Activated CD4-positive, alpha-beta T cell treated with anti-CD3 and anti-CD28 coated beads, Interleukin-2, amount 50 U/mL, for 4 hours (primary cell): ENCODE data around the gene RAB8A.
"Not testable (repeated sequence)": the region's sequence is repeated elsewhere in the genome, so short reads cannot be mapped to it uniquely, and the experiment has no call there.

Experiments
- DNase-seq, 2 experiments: peaks; one replicate each; pipeline ENCODE4 v3.0.0-alpha.2; 2020

The RAB8A gene

DNA sequence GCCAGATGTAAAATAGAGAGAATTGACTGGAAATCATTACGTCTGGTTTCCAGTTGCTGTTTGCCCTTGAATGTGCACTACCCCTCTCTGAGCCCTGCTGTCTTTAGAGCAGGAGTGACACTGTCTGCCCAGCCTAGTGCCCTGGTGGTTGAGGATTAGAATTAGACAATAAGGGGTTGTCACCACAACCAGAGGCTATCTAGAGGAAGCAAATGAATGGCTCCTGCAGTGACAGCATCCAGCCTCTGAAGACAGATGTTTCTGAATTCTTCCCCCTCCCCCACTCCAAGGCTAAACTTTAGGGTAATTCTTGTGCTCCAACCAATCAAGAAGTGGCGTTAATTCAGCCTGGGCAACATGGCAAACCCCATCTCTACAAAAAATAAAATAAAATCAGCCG lies 2.0 kb downstream of the RAB8A start:
- DNase-seq, result no peak

DNA sequence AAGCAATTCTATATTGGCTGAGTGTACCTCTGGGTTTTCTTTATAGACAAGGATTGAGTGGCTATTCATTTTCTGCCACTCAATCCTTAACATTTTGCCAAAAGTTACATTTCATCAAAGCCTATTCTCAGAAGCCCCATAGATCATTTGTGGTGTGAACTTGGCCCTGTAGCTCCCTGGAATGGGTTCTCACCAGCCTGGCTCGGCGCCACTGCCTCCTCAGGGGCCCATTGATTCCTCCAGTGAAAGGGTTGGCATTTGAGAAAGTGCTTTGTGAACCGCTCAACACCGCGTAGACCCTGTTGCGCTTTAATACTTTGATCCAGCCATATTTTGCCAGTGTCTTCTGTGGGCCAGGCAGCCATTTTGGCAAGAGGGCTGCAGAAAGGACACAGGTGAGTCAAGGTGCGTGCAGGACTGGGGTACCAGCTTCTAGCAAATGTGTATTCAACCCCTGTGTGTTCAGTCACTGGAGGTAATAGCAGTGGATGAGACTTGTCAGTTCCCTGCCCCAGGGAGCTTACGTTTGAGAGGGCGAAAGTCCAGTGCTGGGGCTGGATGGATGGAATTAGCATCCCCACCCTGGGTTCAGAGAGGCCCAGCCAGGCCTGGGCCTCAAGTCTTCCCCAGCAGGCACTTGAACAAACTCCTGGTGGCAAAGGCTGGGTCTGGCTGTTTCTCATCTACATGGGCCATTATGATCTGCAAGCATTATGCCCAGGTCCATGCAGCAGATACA lies 3.8 kb downstream of the RAB8A start:
- no peak for DNase-seq

DNA sequence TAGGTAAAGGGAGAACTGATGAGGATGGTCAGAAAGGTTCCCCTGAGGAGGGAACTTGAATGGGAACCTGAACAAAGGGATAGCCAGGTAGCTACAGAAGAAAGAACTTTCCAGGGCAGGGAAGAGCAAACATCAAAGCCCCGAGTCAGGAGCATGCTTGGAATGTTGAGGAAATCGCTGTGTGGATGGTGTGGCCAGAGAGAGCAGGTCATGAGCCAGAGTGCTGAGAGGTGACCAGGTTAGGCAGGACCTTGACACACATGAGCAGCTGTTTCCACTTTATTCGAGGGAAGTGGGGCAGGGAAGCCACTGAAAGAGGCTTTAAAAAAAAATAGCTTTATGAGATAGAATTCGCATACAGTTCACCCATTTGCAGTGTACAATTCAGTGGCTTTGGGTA lies 4.4 kb downstream of the RAB8A start:
- no peak for DNase-seq

DNA sequence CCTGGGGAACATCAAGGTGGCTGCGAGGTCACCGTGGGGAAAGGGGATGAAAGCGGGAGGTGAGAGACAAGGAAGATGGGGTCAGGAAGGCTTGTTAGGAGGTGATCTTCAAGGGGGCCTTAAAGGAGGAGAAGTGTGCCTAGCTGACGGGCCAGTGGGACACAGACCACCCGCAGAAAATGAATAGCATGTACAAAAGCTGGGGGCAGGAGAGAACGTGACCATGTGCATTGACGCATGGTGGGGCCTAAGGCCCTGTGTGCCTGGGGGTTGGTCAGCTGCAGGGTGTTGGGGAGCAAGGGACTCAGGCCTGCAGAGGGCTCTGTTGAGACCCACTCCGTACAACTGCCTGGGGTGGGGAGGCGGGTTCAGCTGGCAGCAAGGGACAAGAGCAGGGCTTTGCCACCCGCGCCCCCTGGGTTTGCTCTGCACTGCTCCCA lies 5.9 kb downstream of the RAB8A start:
- no peak for DNase-seq

DNA sequence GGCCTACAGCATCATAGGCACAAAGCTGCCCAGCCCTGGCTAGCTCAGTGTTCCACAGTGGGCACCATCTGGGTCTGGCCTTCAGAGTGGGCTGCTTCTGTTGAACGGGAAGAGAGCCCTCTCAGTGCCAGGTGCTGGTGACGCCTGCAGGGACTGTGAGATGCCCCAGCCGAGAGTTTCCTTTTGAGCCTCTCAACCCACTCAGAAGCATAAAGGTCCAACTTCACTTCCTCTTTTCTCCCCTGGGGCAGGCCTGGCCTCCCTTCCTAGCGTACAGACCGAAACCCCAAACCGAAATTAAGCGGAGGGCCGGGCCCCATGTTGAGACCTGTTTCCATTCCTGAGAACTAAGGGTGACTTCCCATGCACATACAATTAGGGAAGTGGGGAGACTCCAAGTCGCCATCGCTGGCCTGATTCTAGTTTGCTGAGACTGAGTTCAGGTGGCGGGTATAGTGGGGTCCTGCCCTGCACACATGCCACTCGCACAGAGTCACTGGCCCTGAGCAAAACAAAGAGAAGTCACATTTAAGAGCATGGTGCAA lies 6.9 kb downstream of the RAB8A start:
- DNase-seq, result no peak

DNA sequence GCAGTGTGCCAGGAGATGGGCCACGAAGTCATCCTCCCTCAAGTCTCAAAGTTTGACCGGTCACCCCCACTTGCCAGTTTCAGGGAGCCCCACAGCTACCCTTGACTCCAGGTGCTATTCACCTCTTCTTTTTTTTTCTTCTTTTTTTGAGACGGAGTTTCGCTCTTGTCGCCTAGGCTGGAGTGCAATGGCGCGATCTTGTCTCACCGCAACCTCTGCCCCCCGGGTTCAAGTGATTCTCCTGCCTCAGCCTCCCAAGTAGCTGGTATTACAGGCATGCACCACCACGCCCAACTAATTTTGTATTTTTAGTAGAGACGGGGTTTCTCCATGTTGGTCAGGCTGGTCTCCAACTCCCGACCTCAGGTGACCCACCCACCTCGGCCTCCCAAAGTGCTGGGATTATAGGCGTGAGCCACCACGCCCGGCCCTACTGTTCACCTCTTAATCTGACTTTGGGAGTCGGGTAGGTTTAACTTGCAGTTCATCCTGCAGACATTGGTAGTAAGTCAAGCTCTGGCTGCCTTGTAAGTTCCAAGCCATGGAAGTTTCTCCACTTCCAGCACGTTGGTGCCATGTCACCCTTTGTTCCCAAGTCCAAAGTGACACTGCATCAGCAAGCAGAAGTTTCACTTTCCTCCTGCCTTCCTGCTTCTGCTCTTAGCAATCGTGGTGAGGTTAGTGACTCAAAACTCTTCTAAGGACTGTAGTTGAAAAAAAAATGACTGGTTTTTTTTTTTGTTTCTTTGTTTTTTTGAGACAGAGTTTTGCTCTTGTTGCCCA lies 7.6 kb downstream of the RAB8A start:
- DNase-seq, result not testable (repeated sequence)

DNA sequence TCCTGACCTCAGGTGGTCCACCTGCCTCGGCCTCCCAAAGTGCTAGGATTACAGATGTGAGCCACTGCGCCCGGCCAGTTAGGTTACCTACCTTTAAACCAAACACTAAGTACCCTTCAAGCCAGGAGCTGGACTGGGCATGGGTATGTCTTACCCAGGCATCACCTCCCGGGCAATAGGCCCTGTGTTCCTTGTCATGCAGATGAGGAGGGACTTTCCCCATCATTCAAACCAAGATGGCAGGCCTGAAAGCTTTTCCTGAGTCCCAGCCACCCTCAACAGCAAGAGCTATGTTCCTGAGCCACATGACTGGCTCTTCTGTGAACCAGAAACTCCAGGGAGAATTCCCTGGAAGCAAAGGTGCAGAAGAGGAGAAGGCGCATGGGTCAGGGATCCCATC lies 9.5 kb downstream of the RAB8A start:
- no peak for DNase-seq

DNA sequence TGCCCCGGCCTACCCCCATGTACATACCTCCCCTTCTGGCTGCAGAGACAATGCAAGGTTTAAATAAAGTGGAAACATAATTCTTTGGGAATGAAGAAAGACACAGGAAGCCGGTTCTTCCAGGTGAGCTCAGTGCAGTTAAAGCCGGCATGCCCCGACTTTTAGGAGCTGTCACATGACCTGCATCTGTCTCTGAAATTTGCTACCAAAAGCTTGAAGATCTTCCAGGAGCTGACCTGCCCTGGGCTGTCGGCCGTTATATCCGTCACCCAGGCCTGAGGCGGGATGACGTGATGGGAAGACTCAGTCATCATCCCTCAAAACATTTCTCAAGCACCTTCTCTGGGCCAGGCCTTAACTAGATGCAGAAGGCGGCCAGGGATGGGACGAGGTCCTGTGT lies 10.3 kb downstream of the RAB8A start:
- DNase-seq, result no peak

DNA sequence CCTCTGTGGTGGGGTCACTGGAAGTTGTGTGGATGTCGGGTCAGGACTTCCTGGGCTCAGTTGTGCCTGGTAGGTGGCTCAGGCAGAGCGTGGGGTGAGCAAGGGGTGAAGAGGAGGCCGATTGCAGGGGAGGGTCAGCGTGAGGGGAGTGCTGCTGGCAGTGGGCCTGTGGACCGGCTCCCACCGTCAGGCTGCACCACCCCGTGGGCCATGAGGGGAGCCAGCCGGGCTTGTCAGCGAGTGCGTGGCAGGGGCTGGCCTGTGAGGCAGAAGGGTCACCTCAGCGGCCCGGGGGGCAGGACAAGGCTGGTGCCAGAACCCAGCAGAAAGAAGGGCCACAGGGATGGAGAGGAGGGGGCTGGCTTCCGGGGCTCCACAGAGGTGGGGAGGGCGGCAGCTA lies 13.3 kb downstream of the RAB8A start:
- no peak for DNase-seq

DNA sequence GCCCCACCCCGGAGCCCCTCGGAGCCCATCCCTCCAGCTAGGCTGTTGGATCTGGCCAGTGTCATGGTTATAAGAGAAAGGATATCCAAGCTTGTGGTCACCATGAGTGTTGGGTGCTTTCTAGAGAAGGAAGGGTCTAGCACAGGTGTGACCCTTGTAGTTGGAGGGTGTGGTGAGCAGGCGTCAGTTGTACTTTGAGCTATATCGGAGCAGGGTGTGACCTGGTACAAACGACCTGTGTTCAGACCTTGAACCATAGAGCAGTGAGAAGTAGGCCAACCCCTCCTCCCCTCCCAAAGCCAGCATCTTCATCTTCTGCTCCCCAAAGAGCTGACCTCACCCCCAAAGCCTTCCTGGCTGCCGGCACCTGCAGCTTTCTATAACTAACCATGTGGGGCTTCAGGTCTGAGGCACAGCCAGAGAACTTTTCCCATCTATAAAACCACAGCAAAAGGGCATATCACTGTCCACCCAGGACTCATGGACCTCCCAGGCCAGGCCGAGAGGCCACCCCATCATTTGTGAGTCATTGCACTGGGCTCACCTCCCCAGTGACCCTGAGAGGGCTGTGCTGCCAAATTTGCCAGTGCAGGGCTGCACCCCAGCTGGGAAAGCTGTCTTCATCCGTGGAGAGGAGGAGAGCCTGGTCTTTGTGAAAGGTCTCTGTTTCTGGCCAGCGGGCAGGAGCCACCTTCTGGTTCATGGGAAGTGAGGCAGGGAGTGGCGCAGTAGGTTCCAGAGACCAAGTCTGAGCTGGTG lies 14.2 kb downstream of the RAB8A start:
- no peak for DNase-seq

DNA sequence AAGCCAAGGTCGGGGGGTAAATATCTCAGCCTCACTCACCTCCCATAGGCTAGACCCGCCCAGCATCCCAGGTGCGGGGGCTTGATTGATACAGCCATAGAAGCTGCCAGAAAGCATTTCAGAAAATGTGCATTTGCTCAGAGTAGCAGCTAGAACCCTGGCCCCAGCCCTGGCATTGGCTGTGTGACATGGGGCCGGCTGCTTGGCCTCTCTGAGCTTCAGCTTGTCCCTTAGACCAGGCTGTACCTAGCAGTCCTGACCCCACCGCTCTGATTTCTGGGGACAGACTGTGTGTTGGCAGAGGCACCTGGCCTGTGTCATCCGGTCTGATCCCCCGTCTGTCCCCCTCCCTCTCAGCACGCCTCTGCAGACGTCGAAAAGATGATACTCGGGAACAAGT lies 15.4 kb downstream of the RAB8A start:
- DNase-seq, result no peak

DNA sequence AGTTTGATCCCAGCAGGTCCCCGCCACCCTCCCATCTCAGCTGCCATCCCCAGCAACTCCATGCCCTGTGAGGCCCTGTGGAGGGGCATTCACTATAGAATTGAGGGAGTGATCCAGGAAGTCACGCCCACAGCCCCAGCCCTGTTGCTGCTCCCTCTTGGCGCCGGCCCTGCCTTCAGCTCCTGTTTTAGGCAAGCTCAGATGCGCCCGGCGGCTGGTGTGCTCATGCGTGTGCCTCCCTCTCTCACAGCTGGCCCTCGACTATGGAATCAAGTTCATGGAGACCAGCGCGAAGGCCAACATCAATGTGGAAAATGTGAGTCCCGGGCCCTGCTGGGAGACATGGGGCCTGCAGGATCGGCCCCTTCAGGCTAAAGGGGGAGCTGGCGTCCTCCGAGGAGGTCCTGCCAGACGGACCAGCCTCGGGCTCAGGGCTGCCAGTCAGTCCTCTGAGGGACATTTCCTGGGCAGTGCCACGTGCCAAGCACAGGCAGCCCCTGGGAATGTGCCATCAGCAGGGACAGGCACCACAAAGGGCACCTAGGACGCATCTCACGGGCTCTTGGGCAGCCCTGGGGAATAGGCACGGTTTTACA lies 16.2 kb downstream of the RAB8A start:
- no peak for DNase-seq

DNA sequence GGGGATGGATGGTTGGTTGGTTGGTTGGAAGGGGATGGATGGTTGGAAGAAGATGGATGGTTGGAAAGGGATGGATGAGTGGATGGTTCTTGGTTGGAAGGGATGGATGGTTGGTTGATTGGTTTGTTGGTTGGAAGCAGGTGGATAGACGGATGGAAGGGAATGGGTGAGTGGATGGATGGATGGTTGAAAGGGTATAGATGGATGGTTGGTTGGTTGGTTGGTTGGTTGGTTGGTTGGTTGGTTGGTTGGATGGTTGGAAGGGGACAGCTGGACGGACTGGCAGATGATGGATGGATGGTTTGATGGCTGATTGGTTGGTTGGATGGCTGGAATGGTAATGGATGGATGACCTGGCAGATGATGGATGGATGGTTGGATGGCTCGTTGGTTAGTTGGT lies 20.0 kb downstream of the RAB8A start:
- no peak for DNase-seq

DNA sequence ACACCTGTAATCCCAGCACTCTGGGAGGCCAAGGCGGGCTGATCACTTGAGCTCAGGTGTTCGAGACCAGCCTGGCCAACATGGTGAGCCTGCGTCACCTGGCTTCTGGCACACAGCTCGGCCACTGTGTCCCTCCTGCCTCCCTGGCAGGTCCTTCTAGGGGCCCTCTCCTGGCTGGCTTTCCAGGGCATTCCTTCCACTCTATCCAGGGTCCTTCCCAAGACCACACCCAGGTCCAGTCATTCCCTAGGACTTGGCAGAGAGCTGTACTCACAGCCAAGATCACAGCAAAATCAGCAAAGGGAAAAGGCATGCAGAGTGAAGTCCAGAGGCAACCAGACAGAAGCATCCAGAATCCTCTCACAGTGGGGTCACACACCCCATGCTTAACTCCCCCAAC lies 22.1 kb downstream of the RAB8A start:
- no peak for DNase-seq

DNA sequence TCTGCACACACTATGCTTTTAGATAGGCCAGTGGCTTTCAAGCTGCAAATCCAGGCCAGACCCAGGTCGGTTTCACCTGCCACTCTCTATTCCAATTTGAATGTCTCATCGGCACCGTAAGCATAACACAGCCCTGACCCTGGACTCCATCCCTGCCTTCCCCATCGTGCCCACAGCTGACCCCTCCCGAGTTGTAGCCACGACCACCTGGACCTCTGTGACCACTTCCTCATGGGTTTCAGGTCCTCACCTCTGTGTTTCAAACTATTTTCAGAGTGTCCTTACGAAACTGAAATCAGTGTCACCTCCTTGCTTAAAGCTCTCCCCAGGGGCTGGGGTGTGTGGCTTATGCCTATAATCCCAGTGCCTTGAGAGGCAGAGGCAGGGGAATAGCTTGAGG lies 22.8 kb downstream of the RAB8A start:
- DNase-seq, result no peak

DNA sequence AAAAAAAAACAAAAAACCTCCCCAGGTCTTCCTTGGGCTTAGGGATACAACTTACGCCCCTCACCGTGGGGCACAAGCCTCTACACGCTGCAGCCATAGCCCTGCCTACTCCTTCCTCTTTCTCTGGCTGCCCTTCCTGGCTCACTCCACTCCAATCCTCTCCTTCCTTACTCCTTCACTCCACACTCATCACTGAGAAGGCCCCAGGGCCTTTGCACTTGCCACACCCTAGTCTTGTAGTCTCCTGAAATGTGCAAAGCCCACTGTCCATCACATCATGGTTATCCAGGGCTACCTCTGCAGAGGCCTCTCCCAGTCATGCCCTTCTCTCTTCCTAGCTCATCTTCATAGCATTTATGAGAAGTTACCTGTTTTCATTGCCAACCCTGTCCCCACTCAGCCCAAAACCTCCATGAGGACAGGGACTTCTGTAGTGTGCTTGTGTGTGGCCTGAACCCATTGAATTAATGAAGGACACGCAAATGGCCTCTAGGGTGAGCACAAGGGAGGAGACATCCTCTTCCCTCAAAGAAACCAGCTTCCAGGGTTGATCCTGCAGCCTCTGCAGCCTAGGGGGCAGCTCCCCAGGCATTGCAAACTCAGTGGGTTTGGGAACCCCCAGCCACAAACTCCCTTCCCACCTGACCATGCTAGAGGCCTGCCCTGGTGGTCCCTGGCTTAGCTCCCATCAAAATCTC lies 23.9 kb downstream of the RAB8A start:
- no peak for DNase-seq

DNA sequence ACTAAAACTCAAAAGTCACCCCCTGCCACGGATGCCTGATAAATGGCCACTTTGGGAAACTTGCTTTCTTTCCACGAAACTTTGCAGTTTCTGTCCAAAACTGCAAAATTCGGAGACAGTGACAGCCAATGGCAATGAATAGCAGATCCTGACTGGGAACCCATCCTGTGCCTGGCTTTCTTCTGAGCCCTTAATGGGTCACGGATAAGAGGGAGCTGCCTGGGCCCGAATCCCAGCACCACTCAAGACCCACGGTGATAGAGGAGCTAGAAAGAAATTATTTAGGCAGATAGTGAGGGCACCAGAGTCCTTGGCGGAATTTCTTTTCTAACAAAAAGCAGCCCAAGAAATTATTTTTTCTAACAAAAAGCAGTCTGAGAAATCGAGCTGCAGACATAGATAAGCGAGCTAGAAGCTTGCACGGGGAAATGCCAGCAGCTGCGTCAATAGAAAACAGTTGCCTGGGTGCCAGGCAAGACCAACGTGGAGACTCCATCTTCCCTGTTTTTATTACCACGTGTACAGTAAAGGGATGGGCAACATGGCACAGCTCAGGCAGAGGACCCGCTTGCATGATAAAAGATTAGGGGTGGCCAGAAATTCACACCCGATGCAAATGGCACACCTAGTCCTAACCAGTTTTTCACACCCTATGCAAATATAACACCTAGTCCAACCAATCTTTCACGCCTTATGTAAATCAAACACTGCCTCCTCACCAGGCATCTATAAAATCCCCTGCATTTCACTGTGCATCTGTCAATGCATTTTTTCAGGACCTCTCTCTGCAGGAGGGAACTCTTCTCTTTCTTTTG lies 24.7 kb downstream of the RAB8A start:
- no peak for DNase-seq

DNA sequence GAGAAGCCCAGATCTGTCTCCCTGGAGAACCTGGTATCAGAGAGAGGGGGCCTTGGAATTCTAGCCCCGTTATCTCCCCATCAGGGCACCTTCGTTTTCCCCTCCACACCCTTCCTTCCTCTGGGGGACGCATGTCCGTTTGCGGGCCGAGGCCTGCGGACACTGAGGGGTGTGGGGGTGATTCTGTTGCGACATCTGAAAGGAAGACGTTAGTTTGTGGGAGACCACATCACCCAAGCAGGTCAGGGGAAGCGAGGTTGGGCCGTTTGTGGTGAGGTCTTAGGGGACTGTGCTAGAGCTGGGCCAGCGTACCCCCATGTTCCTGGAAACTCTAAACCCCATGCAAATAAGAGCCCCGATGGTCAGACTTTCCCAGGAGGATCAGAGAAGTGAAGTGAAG lies 28.1 kb downstream of the RAB8A start:
- DNase-seq, result no peak

DNA sequence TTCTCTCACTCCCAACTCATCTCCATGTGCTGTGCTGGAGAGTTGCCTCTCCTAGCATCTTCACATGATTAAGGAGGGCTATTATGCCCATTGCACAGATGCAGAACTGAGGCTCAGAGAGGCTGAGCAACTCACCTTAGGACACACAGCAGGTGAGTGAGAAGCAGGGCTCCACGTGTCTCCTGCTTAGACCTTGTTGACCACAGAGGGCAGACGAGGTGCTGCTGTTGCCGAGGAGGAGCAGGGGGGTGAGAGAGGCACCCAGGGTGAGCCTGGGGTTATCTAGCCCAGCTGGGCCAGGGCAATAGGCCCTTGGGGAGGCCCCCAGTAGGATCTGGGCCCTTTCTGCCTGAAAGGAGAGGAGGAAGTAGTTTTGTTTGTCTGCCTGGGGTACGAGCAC lies 29.4 kb downstream of the RAB8A start:
- no peak for DNase-seq

DNA sequence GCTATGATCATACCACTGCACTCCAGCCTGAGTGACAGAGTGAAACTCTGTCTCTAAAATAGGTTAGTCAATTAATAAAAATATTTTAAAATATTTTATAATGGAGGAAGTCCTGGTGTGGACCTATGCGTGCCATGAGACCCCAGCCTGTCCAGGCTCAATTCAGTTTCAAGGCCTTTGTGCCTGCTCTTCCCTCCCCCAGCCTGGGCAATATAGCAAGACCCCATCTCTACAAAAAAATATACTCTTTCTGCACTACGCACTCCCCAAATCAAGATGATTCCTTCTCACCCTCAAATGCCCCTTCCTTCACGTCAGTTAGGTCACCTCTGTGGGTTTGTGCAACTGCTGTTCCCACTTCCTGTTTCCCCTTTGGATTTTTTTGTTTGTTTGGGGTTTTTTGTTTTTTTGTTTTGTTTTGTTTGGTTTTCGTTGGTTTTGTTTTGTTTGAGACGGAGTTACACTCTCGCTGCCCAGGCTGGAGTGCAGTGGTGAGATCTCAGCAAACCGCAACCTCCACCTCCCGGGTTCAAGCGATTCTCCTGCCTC lies 30.4 kb downstream of the RAB8A start:
- no peak for DNase-seq
